ENCODE measurements around the gene TMEM106B.

Gene TMEM106B

DNA sequence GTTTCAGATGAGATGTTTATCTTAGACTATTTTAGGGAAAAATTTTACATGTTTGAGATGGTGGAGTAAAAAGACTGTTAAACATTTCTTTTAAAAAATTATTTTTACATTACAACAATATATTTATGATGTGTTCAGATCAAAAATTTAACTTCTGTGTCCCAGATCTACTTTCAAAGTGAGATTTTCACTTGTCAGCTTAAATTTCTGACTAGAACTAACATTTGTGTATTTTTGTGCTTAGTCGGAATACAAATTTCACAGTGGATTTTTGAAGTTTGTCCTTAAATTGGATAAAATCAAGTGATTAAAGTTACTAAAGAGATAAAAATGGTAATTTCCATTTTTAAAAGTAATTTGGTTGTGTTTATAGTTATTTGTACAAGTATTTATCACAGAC lies 24.9 kb downstream of the TMEM106B start:
- TF ChIP-seq ZNF423 (tag by site-specific recombination; IDR thresholded peaks at IDR 0.05) (no peak), ZNF114 (tag by site-specific recombination; IDR thresholded peaks at IDR 0.05) (no peak), BCL11B (tag by site-specific recombination; IDR thresholded peaks at IDR 0.05; ENCODE audit: low read depth) (no peak), IKZF3 (tag by site-specific recombination; IDR thresholded peaks at IDR 0.05) (no peak), ZNF248 (tag by site-specific recombination; IDR thresholded peaks at IDR 0.05) (no peak)
- TF ChIP-seq, protein P1, sequence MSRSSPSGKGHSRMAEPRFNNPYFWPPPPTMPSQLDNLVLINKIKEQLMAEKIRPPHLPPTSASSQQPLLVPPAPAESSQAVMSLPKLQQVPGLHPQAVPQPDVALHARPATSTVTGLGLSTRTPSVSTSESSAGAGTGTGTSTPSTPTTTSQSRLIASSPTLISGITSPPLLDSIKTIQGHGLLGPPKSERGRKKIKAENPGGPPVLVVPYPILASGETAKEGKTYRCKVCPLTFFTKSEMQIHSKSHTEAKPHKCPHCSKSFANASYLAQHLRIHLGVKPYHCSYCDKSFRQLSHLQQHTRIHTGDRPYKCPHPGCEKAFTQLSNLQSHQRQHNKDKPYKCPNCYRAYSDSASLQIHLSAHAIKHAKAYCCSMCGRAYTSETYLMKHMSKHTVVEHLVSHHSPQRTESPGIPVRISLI (tag by site-specific recombination; IDR thresholded peaks at IDR 0.05), result no peak
- Histone ChIP-seq H3K4me1 (ENCODE audit: control insufficient read depth, insufficient read depth, low read length) (no peaks in the 10 kb centered on the region), H3K27ac (ENCODE audit: extremely low read depth, low read depth, low read length) (no peak overlapping the region), H3K9me3 (ENCODE audit: control insufficient read depth, insufficient read depth, low read depth, low read length) (no peaks in the 10 kb centered on the region), H3K36me3 (ENCODE audit: control insufficient read depth in 2 of 2, insufficient read depth in 1 of 2, low read length in 2 of 2) (peaks cover 0 to 13% of the 10 kb centered on the region in 2 experiments; a peak in 1 of 3 replicates), H3K4me3 (ENCODE audit: low read depth, low read length) (no peak overlapping the region)
- CTCF ChIA-PET, result interaction anchor here (0.7 kb wide), 1 partner anchor 8 kb away, joined by 4 read pairs; no protein-coding TSS in a partner anchor
- POLR2A ChIA-PET, result no interaction called here

DNA sequence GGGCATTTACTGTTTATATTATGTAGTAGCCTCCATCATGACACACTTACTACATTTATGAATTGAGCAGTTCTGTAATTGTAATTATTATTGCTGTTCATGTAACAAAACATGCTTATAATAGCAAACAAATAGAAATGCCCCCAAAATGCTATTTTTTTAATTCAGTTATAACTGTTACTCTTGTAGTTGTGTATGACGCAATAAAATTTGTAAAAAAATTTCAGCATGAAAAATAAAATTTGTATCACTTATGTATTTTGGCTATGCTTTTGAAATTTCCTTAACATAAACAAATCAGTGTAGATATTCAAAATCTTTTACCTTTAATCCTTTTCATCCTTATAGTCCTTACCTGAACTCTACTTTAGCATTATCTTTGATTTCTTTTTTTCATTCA lies 25.9 kb downstream of the TMEM106B start:
- TF ChIP-seq ZNF670 (tag by site-specific recombination; IDR thresholded peaks at IDR 0.05; ENCODE audit: low read depth) (no peak), GLIS2 (tag by site-specific recombination; IDR thresholded peaks at IDR 0.05) (no peak)
- TF ChIP-seq, protein P2, sequence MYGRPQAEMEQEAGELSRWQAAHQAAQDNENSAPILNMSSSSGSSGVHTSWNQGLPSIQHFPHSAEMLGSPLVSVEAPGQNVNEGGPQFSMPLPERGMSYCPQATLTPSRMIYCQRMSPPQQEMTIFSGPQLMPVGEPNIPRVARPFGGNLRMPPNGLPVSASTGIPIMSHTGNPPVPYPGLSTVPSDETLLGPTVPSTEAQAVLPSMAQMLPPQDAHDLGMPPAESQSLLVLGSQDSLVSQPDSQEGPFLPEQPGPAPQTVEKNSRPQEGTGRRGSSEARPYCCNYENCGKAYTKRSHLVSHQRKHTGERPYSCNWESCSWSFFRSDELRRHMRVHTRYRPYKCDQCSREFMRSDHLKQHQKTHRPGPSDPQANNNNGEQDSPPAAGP (tag by site-specific recombination; IDR thresholded peaks at IDR 0.05), result no peak
- TF ChIP-seq, protein P3, sequence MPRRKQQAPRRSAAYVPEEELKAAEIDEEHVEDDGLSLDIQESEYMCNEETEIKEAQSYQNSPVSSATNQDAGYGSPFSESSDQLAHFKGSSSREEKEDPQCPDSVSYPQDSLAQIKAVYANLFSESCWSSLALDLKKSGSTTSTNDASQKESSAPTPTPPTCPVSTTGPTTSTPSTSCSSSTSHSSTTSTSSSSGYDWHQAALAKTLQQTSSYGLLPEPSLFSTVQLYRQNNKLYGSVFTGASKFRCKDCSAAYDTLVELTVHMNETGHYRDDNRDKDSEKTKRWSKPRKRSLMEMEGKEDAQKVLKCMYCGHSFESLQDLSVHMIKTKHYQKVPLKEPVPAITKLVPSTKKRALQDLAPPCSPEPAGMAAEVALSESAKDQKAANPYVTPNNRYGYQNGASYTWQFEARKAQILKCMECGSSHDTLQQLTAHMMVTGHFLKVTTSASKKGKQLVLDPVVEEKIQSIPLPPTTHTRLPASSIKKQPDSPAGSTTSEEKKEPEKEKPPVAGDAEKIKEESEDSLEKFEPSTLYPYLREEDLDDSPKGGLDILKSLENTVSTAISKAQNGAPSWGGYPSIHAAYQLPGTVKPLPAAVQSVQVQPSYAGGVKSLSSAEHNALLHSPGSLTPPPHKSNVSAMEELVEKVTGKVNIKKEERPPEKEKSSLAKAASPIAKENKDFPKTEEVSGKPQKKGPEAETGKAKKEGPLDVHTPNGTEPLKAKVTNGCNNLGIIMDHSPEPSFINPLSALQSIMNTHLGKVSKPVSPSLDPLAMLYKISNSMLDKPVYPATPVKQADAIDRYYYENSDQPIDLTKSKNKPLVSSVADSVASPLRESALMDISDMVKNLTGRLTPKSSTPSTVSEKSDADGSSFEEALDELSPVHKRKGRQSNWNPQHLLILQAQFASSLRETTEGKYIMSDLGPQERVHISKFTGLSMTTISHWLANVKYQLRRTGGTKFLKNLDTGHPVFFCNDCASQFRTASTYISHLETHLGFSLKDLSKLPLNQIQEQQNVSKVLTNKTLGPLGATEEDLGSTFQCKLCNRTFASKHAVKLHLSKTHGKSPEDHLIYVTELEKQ (tag by site-specific recombination; IDR thresholded peaks at IDR 0.05; ENCODE audit: borderline replicate concordance), result no peak
- TF ChIP-seq, protein P1 (tag by site-specific recombination; IDR thresholded peaks at IDR 0.05), result no peak
- TF ChIP-seq, protein P4, sequence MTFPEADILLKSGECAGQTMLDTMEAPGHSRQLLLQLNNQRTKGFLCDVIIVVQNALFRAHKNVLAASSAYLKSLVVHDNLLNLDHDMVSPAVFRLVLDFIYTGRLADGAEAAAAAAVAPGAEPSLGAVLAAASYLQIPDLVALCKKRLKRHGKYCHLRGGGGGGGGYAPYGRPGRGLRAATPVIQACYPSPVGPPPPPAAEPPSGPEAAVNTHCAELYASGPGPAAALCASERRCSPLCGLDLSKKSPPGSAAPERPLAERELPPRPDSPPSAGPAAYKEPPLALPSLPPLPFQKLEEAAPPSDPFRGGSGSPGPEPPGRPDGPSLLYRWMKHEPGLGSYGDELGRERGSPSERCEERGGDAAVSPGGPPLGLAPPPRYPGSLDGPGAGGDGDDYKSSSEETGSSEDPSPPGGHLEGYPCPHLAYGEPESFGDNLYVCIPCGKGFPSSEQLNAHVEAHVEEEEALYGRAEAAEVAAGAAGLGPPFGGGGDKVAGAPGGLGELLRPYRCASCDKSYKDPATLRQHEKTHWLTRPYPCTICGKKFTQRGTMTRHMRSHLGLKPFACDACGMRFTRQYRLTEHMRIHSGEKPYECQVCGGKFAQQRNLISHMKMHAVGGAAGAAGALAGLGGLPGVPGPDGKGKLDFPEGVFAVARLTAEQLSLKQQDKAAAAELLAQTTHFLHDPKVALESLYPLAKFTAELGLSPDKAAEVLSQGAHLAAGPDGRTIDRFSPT (tag by site-specific recombination; IDR thresholded peaks at IDR 0.05), result no peak
- Histone ChIP-seq H3K27ac (ENCODE audit: extremely low read depth, low read depth, low read length) (no peak overlapping the region), H3K9me3 (ENCODE audit: control insufficient read depth, insufficient read depth, low read depth, low read length) (no peaks in the 10 kb centered on the region), H3K4me3 (ENCODE audit: low read depth, low read length) (no peak overlapping the region), H3K4me1 (ENCODE audit: control insufficient read depth, insufficient read depth, low read length) (no peaks in the 10 kb centered on the region), H3K36me3 (ENCODE audit: control insufficient read depth in 2 of 2, insufficient read depth in 1 of 2, low read length in 2 of 2) (peaks cover 0 to 13% of the 10 kb centered on the region in 2 experiments; a peak in 1 of 3 replicates)
- ChIA-PET POLR2A (no interaction called here), CTCF (no interaction called here)

DNA sequence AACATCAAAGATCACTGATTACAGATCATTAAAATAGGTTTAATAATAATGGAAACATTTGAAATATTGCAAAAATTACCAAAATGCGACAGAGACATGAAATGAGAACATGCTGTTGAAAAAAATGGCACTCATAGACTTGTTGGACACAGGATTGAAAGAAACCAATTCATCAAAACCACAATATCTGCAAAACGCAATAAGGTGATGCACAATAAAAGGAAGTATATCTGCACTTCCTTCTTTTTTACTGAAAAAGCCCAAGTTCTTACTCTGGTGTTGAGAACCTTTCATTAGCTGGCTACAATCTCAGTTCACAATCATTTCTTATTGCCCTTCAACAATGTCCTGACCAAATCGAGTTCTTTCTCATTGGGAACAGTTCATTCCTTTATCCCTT lies 28.7 kb downstream of the TMEM106B start:
- POLR2A ChIA-PET, result no interaction called here
- no peaks in the 10 kb centered on the region for H3K9me3 ChIP-seq (ENCODE audit: control insufficient read depth, insufficient read depth, low read depth, low read length)
- CTCF ChIA-PET, result interaction anchor here (1.2 kb wide), 1 partner anchor 9 kb away, joined by 4 read pairs; no protein-coding TSS in a partner anchor
- H3K4me3 ChIP-seq (ENCODE audit: low read depth, low read length), result no peak overlapping the region
- H3K27ac ChIP-seq (ENCODE audit: extremely low read depth, low read depth, low read length), result no peak overlapping the region
- peaks cover 0 to 5% of the 10 kb centered on the region in 2 experiments; a peak in 1 of 3 replicates for H3K36me3 ChIP-seq (ENCODE audit: control insufficient read depth in 2 of 2, insufficient read depth in 1 of 2, low read length in 2 of 2)
- no peaks in the 10 kb centered on the region for H3K4me1 ChIP-seq (ENCODE audit: control insufficient read depth, insufficient read depth, low read length)
- TF ChIP-seq ZNF623 (tag by site-specific recombination; IDR thresholded peaks at IDR 0.05) (no peak), GLIS1 (tag by site-specific recombination; IDR thresholded peaks at IDR 0.05) (no peak), ZNF670 (tag by site-specific recombination; IDR thresholded peaks at IDR 0.05; ENCODE audit: low read depth) (no peak), ZNF558 (tag by site-specific recombination; IDR thresholded peaks at IDR 0.05) (no peak)
- TF ChIP-seq, protein P5, sequence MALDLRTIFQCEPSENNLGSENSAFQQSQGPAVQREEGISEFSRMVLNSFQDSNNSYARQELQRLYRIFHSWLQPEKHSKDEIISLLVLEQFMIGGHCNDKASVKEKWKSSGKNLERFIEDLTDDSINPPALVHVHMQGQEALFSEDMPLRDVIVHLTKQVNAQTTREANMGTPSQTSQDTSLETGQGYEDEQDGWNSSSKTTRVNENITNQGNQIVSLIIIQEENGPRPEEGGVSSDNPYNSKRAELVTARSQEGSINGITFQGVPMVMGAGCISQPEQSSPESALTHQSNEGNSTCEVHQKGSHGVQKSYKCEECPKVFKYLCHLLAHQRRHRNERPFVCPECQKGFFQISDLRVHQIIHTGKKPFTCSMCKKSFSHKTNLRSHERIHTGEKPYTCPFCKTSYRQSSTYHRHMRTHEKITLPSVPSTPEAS (tag by site-specific recombination; IDR thresholded peaks at IDR 0.05), result no peak
- TF ChIP-seq, protein P6, sequence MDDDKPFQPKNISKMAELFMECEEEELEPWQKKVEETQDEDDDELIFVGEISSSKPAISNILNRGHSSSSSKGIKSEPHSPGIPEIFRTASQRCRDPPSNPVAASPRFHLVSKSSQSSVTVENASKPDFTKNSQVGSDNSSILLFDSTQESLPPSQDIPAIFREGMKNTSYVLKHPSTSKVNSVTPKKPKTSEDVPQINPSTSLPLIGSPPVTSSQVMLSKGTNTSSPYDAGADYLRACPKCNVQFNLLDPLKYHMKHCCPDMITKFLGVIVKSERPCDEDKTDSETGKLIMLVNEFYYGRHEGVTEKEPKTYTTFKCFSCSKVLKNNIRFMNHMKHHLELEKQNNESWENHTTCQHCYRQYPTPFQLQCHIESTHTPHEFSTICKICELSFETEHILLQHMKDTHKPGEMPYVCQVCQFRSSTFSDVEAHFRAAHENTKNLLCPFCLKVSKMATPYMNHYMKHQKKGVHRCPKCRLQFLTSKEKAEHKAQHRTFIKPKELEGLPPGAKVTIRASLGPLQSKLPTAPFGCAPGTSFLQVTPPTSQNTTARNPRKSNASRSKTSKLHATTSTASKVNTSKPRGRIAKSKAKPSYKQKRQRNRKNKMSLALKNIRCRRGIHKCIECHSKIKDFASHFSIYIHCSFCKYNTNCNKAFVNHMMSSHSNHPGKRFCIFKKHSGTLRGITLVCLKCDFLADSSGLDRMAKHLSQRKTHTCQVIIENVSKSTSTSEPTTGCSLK (tag by site-specific recombination; IDR thresholded peaks at IDR 0.05), result no peak
